ENCODE data around the gene AMZ2. TPM values are rescaled to one million over a fixed set of nuclear protein-coding genes. Genes with fewer than 3 reads are reported as not detected.
"Not testable (repeated sequence)": the region's sequence is repeated elsewhere in the genome, so short reads cannot be mapped to it uniquely, and the experiment has no call there.

Gene AMZ2
- total RNA-seq, 1 donor from 2014 or later = 66.5 TPM

- no peak for DNase-seq (ENCODE audit: low spot score)
- H3K4me1 Mint-ChIP-seq (ENCODE audit: low read depth) = peaks cover 18% of the 10 kb centered on the region
- no peak for TF ChIP-seq CTCF (IDR thresholded peaks at IDR 0.05)
- no peak overlapping the region for H3K27ac Mint-ChIP-seq (ENCODE audit: unreplicated experiment)
- H3K9me3 Mint-ChIP-seq (ENCODE audit: low read depth) = no peaks in the 10 kb centered on the region
- no peaks in the 10 kb centered on the region for H3K27me3 Mint-ChIP-seq (ENCODE audit: low read depth)
- peaks cover 23% of the 10 kb centered on the region for H3K36me3 Mint-ChIP-seq (ENCODE audit: low read depth)
- H3K4me3 Mint-ChIP-seq (ENCODE audit: unreplicated experiment) = no peak overlapping the region
Observed at GRCh38 chr17:68255151-68255550, 7.3 kb downstream of the AMZ2 start.

- no peak overlapping the region for H3K27ac Mint-ChIP-seq (ENCODE audit: unreplicated experiment)
Observed at GRCh38 chr17:68255731-68256538, 8.1 kb downstream of the AMZ2 start.

GRCh38 chr17:68256701-68257100 lies 8.9 kb downstream of the AMZ2 start:
- peaks cover 23% of the 10 kb centered on the region for H3K36me3 Mint-ChIP-seq (ENCODE audit: low read depth)
- not testable (repeated sequence) for H3K27ac Mint-ChIP-seq (ENCODE audit: unreplicated experiment); DNase-seq (ENCODE audit: low spot score); H3K9me3 Mint-ChIP-seq (ENCODE audit: low read depth); H3K4me3 Mint-ChIP-seq (ENCODE audit: unreplicated experiment); H3K27me3 Mint-ChIP-seq (ENCODE audit: low read depth)
- peaks cover 18% of the 10 kb centered on the region for H3K4me1 Mint-ChIP-seq (ENCODE audit: low read depth)

More at GRCh38 chr17:68255731-68256538, 8.1 kb downstream of the AMZ2 start:
- H3K27me3 Mint-ChIP-seq (ENCODE audit: low read depth) = no peaks in the 10 kb centered on the region
- H3K36me3 Mint-ChIP-seq (ENCODE audit: low read depth) = peaks cover 23% of the 10 kb centered on the region
- peaks cover 18% of the 10 kb centered on the region for H3K4me1 Mint-ChIP-seq (ENCODE audit: low read depth)
- H3K4me3 Mint-ChIP-seq (ENCODE audit: unreplicated experiment) = no peak overlapping the region
- TF ChIP-seq CTCF (IDR thresholded peaks at IDR 0.05) = no peak
- no peaks in the 10 kb centered on the region for H3K9me3 Mint-ChIP-seq (ENCODE audit: low read depth)
- no peak for DNase-seq (ENCODE audit: low spot score)

- Mint-ChIP-seq H3K36me3 (ENCODE audit: low read depth) (peaks cover 20% of the 10 kb centered on the region), H3K27ac (ENCODE audit: unreplicated experiment) (no peak overlapping the region), H3K9me3 (ENCODE audit: low read depth) (no peaks in the 10 kb centered on the region), H3K27me3 (ENCODE audit: low read depth) (no peaks in the 10 kb centered on the region), H3K4me1 (ENCODE audit: low read depth) (peaks cover 21% of the 10 kb centered on the region), H3K4me3 (ENCODE audit: unreplicated experiment) (no peak overlapping the region)
- no peak for TF ChIP-seq CTCF (IDR thresholded peaks at IDR 0.05)
- no peak for DNase-seq (ENCODE audit: low spot score)
Observed at GRCh38 chr17:68257934-68258333, 10.1 kb downstream of the AMZ2 start.

GRCh38 chr17:68258890-68259647 lies 11.2 kb downstream of the AMZ2 start:
- H3K9me3 Mint-ChIP-seq (ENCODE audit: low read depth); DNase-seq (ENCODE audit: low spot score); H3K27me3 Mint-ChIP-seq (ENCODE audit: low read depth): not testable (repeated sequence)
- Mint-ChIP-seq H3K4me1 (ENCODE audit: low read depth) (peaks cover 27% of the 10 kb centered on the region), H3K27ac (ENCODE audit: unreplicated experiment) (peak overlapping the region; percentile 69), H3K4me3 (ENCODE audit: unreplicated experiment) (peak overlapping the region; percentile 61), H3K36me3 (ENCODE audit: low read depth) (peaks cover 16% of the 10 kb centered on the region)

- peak overlapping the region; percentile 61 for H3K4me3 Mint-ChIP-seq (ENCODE audit: unreplicated experiment)
- DNase-seq (ENCODE audit: low spot score); H3K27me3 Mint-ChIP-seq (ENCODE audit: low read depth); H3K9me3 Mint-ChIP-seq (ENCODE audit: low read depth): not testable (repeated sequence)
- H3K4me1 Mint-ChIP-seq (ENCODE audit: low read depth) = peaks cover 27% of the 10 kb centered on the region
- H3K36me3 Mint-ChIP-seq (ENCODE audit: low read depth) = peaks cover 13% of the 10 kb centered on the region
- H3K27ac Mint-ChIP-seq (ENCODE audit: unreplicated experiment) = peak overlapping the region; percentile 49
Observed at GRCh38 chr17:68259648-68259951, 11.8 kb downstream of the AMZ2 start.
